HG02763 (cell line): ENCODE measurements around the gene CMIP.
"Not testable (repeated sequence)": the region's sequence is repeated elsewhere in the genome, so short reads cannot be mapped to it uniquely, and the experiment has no call there.

ENCODE experiments used
- ATAC-seq: cut with Tn5 transposase; IDR thresholded peaks from one replicate; pipeline ENCODE4 v1.9.1; 2021; ENCODE audit warnings: mild to moderate bottlenecking, moderate library complexity; ENCODE audit not compliant: unreplicated experiment

The CMIP gene

GRCh38 chr16:81576696-81577095 lies 132.1 kb downstream of the CMIP start:
- ATAC-seq, result no peak

- not testable (repeated sequence) for ATAC-seq
Observed at GRCh38 chr16:81577272-81577671, 132.7 kb downstream of the CMIP start.

DNA sequence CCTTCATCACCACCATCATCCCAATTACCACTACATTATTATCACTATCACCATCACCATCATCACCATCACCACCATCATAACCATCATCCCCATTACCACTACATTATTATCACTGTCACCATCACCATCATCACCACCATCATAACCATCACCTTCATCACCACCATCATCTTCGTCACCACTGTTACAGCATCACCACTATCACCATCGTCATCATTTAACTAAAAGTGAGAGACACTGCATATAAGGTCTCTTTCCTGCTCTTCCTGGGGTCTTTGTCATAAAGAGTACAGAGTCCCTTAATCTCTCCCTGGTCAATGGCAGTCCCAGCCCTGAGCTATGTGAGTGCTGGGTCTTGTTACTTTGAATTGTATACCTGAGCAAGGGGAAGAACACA lies 133.5 kb downstream of the CMIP start:
- no peak for ATAC-seq

DNA sequence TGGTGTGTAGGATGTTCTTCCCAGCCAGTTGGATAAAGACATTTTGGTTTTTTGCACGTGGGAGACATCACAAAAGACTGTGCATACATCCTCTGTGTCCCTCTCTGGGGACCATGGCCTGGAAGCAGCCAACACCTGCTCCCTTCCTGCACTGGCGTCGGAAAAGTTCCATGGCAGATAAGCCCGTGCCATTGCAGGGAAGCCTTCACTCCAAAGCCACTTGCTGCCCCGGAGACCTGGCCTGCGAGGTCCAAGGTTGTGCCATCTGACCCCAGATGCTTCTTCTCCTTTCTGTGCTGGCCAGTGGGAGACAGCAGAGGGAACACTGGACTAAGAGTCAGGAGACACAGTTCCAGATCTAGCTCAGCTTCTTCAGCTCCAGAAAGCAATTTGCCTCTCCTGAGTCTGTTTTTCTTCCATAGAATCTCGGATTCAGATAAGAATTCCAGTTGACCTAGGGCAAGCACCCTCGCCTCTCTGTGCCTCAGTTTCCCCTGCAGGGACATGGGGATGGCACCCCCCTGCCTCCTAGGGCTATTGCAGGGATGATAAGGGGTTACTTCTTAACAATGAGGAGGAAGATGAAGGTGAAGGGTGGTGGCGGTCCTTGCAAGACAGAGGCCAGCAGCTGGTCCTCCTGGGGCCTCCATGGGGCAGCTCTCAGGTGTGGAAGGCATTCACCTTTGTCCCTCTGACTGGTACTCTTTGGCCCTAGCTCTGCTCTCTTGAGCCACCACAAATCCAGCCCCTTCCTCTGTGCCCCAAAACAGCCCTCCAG lies 134.2 kb downstream of the CMIP start:
- no peak for ATAC-seq

DNA sequence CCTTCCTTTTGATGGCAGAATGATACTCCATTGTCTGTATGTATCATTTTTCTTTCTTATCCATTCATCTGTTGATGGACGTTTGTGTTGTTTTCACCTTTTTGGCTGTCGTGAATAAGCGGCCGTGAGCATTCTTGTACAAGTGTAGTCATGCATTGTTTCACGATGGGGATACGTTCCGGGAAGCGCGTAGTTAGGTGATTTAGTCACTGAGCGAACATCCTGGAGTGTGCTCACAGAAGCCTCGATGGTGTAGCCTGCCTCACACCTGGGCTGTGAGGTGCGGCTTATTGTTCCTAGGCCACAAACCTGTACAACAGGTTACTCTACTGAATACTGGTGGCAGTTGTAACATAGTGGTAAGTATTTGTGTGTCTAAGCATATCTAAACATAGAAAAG lies 136.5 kb downstream of the CMIP start:
- no peak for ATAC-seq

GRCh38 chr16:81582655-81583441 lies 138.2 kb downstream of the CMIP start:
- ATAC-seq, result no peak

GRCh38 chr16:81583893-81584631 lies 139.5 kb downstream of the CMIP start:
- ATAC-seq, result no peak

DNA sequence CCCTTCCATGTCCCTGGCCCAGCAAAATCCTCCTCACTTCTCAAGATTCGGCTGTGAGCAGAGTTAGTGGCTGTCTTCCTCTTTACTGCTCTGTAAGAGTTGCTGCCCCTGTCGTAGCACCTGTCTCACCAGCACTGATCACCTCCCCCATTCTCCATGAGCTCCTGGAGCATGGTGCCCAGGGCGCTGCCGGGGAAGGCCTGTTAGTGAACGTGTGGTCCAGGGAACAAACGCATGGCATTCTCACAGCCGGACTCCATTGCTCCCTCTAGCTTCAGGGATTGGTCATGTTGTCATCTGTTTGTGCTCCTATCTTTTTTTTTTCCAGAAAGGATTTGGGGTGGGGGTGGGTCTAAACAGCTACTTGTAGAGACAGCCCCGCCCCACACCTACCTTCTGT lies 141.2 kb downstream of the CMIP start:
- no peak for ATAC-seq

DNA sequence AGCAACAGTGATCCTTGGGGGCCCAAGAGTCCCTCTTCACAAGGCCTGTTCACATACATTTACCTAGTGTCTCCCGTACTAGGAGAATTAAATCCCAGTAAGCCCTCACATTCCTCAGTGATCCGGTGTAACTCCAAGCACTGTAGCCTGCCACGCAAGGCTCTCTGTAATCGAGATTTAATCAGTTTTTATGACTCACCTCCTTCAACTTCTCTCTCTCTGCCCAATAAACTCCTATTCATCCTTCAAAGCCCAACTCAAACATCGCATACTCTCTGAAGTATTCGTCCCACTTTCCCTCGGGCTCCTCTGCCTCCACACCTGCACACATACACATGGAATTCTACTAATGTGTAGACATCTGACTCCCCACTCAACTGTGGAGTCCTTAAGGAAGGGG lies 141.8 kb downstream of the CMIP start:
- no peak for ATAC-seq

- ATAC-seq, result no peak
Observed at GRCh38 chr16:81586977-81587625, 142.5 kb downstream of the CMIP start.

DNA sequence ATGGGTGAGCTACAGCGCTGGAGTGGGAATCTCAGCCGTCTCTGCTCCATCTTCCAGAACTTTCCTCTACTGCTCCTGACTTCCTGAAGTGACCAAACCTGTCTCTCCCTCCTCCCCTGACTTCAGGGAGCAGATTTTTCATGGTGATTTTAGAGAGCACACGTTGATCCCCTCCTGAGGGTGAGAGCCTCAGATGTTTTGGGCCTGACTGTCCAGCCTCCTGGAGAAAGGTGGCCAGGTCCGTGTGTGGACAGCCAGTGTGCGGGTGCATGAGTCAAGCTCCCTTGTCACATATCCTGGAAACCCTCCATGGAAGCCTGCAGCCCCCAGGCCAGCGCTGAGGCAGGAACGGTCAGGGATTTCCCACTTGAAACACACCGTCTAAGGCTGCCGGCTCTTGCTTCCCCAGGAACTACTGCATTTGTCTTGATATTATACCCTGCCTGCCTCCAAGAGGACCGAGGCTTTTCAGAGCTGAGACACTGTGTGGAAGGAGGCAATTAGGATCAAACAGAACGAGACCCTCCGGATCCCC lies 143.1 kb downstream of the CMIP start:
- ATAC-seq, result no peak

DNA sequence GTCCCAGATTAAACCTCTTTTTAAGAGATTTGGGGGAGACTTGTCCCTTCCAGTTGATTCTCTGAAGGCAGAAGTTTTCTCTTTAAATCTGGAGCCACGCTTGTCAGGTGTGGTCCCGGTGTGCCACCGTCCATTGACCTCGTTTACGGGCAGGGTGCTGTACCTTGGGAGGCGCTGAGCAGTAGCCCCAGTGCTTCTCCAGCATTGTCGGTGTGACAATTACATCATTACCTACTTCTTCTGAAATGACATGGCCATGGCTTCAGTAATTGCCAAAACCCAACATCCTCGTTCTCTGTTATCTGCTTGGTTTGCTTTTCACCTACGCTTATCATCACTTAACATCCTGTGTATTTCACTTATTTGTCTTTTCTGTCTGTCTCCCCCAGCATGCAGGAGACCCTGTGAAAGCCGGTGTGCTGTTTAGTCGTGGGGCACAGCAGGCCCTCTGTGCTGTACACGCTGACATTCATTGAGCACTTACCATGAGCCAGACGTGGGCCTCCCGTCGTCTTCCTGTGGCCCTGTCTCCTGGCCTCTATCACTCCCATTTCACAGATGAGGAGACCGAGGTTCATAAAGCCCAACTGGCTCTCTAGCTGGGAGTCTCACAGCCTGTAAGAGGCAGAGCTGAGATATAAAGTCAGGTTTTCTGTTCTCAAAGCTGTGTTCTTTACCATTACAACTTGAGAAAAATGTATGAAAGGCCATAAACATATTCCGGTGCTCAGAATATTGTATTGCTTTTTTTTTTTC lies 143.9 kb downstream of the CMIP start:
- ATAC-seq, result no peak

- ATAC-seq, result no peak
Observed at GRCh38 chr16:81589975-81590650, 145.5 kb downstream of the CMIP start.

- no peak for ATAC-seq
Observed at GRCh38 chr16:81590714-81591544, 146.3 kb downstream of the CMIP start.

DNA sequence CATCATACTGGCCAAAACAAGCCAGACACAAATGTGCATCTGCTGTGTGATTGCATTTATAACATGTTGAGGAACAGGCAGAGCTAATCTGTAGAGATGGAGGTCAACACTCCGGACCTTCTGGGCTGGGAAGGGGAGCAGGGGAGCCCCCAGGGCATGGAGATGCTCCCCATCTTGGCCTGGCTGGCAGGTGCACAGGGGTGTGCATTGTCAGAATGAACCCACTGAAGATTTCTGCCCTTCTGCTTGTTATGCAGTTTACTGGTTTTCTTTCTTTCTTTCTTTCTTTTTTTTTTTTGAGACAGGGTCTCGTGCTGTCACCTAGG lies 146.9 kb downstream of the CMIP start:
- ATAC-seq, result no peak

DNA sequence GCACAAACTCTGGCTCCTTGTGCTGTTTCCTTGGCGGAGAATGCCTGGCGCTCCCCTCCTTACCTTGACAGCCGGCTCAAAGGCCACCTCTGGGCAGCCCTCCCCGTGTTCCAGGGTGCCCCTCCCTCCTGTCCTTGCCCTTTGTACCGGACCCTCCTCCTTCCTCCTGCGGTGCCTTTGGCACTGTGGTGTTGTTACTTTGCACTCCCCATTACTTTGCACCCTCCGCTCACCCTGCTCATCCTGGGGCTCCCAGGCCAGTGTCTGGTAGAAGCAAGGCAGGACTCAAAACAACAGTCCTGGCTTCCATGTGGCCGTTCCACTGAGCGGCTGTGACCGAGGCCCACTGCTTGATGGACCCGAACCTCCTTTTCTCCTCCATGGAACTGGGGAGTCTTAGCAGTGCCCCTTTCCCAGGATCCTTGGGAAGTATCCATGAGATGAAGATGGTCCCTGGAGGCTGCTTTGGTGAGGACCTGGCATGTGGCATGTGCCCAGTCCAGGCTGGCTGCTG lies 147.8 kb downstream of the CMIP start:
- ATAC-seq, result no peak

GRCh38 chr16:81593481-81593880 lies 148.9 kb downstream of the CMIP start:
- no peak for ATAC-seq

DNA sequence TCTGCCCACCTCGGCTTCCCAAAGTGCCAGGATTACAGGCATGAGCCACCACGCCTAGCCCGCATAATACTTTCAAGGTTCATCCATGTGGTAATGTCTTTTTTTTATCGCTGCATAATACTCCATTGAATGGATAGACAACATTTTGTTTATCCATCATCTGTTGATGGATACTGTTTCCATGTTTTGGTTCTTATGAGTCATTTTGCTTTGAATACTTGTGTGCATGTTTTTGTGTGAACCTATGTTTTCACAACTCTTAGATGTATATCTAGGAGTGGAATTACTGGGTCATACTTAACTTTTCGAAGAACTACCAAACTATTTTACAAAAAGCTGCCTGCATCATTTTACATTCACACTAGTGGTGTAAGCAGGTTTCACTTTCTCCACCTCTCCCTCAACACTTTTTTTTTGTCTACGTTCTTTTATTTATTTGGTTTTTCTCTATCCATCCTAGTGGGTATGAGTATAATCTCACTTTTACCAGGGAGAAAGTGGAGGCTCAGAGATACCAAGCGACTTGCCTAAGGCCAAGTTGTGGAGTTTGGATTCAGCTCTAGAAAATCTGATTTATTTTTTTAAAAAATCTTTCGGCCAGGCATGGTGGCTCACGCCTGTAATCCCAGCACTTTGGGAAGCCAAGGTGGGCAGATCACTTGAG lies 151.2 kb downstream of the CMIP start:
- no peak for ATAC-seq
